ENCODE data around the gene EMD.

The EMD gene

DNA sequence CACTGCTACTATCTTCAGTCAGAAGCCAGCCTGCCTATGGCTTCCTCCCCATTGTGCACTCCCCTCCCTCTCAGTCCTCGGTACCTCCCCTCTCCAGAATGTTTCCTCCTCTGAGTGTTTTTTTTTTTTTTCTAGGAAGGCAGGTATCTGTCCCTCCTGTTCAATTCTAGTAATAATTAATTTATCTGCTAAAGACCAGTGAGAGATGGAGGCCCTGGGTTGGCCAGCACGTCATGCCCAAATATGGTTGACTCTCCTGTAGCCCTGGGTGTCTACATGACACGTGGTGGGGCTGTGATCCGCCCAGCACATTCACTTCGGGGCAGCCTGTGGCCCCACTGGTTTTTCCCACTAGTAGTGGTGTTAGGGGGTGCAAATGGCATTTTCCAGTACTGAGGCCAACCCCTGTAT lies 6.5 kb upstream of the EMD start:
- Mint-ChIP-seq H3K36me3 (peaks cover 14% of the 10 kb centered on the region), H3K27ac (peak overlapping the region; percentile 86), H3K4me3 (peak overlapping the region; percentile 80), H3K9me3 (no peaks in the 10 kb centered on the region), H3K27me3 (no peaks in the 10 kb centered on the region), H3K4me1 (peaks cover 33% of the 10 kb centered on the region)
- CTCF ChIA-PET, result interaction anchor here (0.8 to 2.1 kb wide), 9 partner anchors 10 to 170 kb away, joined by 3 to 17 read pairs (median 4); partner anchors contain the start of genes RPL10 and UBL4A
- peak; percentile 60 for DNase-seq

DNA sequence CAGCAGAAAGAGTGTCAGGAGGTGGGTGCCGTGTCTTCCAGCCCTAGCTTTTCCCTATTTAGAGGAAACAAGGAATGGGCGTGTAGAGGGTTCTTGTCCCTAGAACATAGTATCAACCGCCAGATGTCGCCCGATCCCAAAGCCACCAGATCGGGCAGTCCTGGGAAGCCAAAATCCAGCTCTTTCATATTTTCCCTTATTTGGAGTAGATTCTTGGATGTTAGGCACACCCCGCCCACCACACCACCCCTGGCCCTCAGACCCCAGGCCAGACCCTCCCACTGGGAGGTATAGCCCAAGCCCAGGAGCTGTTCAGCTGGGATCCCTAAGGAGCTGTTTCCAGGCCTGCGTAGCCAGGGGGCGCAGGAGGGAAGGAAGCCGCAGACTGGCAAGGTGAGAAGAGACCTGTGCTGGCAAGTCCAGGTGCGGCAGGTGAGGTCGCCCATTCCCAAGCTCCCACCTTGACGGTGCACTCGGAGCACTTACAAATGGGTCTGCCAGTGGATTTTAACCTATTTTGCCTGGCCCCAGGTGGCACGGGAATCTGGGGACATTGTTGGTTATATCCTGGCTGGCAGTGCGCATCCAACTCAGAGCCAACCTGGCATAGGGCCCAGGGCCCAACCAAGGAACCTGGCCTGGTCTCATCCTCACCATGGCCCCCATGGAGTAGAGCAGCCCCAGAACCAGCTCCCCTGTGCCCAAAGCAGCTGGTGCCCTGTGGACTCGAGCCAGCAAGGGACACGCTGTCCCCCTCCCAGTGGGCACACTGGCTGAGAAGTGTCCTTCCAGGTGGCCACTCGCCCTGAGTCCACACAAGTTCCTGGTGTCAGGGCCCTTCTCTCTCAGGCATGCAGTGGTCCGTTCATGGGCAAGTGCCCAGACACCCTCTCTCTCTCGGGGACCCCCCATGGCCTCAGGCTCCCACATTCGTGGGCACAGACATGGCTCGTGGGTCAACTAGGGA lies 5.5 kb upstream of the EMD start:
- no peaks in the 10 kb centered on the region for H3K27me3 Mint-ChIP-seq
- DNase-seq, result peak; percentile 55
- H3K9me3 Mint-ChIP-seq, result no peaks in the 10 kb centered on the region
- H3K4me1 Mint-ChIP-seq, result peaks cover 26% of the 10 kb centered on the region
- peak overlapping the region; percentile 80 for H3K4me3 Mint-ChIP-seq
- CTCF ChIA-PET, result interaction anchor here (0.6 to 2.1 kb wide), 17 partner anchors 9 to 361 kb away, joined by 3 to 17 read pairs (median 3); partner anchors contain the start of genes SLC10A3 and UBL4A
- H3K36me3 Mint-ChIP-seq, result peaks cover 7% of the 10 kb centered on the region
- H3K27ac Mint-ChIP-seq, result peak overlapping the region; percentile 14

- H3K9me3 Mint-ChIP-seq, result no peaks in the 10 kb centered on the region
- peak; percentile 55 for DNase-seq
- peaks cover 26% of the 10 kb centered on the region for H3K4me1 Mint-ChIP-seq
- peak within 1 kb of the TSS; percentile 14 for H3K27ac Mint-ChIP-seq
- peak within 1 kb of the TSS; percentile 80 for H3K4me3 Mint-ChIP-seq
- CTCF ChIA-PET, result interaction anchor here (0.9 to 2.1 kb wide), 9 partner anchors 9 to 162 kb away, joined by 3 to 17 read pairs (median 4); partner anchors contain the start of gene SLC10A3
- peaks cover 7% of the 10 kb centered on the region for H3K36me3 Mint-ChIP-seq
- H3K27me3 Mint-ChIP-seq, result no peaks in the 10 kb centered on the region
These were observed 4.6 kb upstream of the EMD start, which contains the start of gene FLNA for GRCh38 chrX:154374313-154375155. FLNA (minus strand) TSS chrX:154374634; CDS start chrX:154371245, 3,389 bp downstream.

DNA sequence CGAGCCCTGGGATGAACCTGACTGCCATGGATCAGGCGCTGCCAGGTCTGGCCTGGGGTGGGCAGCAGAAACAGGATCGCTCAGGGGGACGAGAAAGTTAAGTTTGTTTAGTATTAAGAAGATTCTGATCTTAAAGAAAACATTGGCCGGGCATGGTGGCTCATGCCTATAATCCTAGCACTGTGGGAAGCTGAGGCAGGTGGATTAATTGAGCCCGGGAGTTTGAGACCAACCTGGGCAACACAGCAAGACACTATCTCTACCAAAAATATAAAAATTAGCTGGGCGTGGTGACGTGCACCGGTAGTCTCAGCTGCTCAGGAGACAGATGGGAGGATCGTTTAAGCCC lies 4.0 kb upstream of the EMD start:
- Mint-ChIP-seq H3K4me3 (peak overlapping the region; percentile 55), H3K4me1 (peaks cover 30% of the 10 kb centered on the region), H3K36me3 (peaks cover 5% of the 10 kb centered on the region), H3K27ac (no peak overlapping the region), H3K9me3 (no peaks in the 10 kb centered on the region), H3K27me3 (no peaks in the 10 kb centered on the region)
- DNase-seq, result no peak
- CTCF ChIA-PET, result interaction anchor here (0.9 kb wide), 1 partner anchor 162 kb away, joined by 4 read pairs; no protein-coding TSS in a partner anchor

DNA sequence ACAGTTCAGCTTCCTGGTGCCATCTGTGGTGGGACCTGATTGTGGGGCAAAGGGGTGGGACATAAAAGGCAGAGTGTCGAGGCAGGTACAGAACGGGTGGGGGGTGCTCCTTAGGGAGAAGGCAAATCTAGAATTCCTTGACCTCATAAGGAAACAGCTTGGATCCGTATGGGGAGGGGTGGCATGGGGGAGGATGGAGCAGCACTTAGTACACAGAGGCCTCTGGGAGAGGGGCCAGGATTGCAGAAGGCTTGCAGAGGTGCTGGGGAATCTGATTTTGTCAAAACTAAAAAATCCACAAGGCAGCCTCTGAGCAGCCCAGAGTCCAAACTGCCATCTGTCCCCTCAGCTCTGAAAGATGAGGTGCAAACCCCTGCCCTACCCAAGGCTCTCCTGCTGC lies 2.3 kb upstream of the EMD start:
- CTCF ChIA-PET, result no interaction called here
- H3K27me3 Mint-ChIP-seq, result no peaks in the 10 kb centered on the region
- DNase-seq, result no peak
- peak overlapping the region; percentile 24 for H3K27ac Mint-ChIP-seq
- H3K36me3 Mint-ChIP-seq, result peaks cover 6% of the 10 kb centered on the region
- peak overlapping the region; percentile 26 for H3K4me3 Mint-ChIP-seq
- no peaks in the 10 kb centered on the region for H3K9me3 Mint-ChIP-seq
- H3K4me1 Mint-ChIP-seq, result peaks cover 38% of the 10 kb centered on the region

DNA sequence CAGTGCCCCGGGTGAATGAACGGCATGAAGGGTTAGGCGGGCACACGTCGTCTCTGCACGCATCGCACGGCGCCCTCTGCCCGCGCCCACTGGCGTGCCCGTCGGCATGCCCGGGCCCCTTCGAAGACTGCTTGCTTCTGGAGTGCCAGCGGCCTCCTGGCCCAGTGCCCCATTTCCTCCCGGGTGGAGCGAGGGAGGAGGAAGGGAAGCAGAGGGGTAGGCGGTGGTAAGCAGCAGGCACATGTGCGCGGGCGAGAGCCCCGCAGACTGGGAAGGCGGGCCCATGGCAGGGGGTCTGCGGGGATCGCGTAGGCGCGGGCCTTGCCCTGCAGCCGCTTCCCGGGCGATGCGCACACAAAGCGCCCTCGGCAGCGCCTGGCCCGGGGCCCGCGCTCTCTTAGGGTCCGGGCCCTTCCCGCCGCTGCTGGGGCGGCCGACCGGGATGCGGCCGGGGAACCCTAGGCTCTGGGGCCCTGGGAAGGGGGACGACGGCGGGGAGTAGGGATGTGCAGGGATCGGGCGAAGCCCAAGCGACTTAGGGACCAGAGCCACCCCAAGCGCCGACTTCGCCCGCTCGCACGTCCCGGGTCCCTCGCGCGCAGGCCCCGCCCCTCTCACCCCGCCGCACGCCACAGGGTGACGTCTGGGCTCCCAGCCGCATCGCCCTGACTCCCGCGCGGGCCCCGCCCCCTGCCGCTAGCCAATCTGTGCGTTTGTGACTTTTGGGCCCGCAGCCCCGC lies 866 bp upstream of the EMD start:
- H3K4me1 Mint-ChIP-seq, result peaks cover 29% of the 10 kb centered on the region
- peaks cover 6% of the 10 kb centered on the region for H3K36me3 Mint-ChIP-seq
- DNase-seq, result peak; percentile 51
- peak overlapping the region; percentile 91 for H3K27ac Mint-ChIP-seq
- CTCF ChIA-PET, result no interaction called here
- H3K27me3 Mint-ChIP-seq, result no peaks in the 10 kb centered on the region
- no peaks in the 10 kb centered on the region for H3K9me3 Mint-ChIP-seq
- peak overlapping the region; percentile 77 for H3K4me3 Mint-ChIP-seq

GRCh38 chrX:154379569-154379951 lies 465 bp downstream of the EMD start:
- Mint-ChIP-seq H3K9me3 (no peaks in the 10 kb centered on the region), H3K27me3 (no peaks in the 10 kb centered on the region), H3K4me3 (peak overlapping the region; percentile 77), H3K36me3 (peaks cover 6% of the 10 kb centered on the region), H3K27ac (peak overlapping the region; percentile 91), H3K4me1 (peaks cover 25% of the 10 kb centered on the region)
- no peak for DNase-seq
- CTCF ChIA-PET, result no interaction called here

- peak overlapping the region; percentile 91 for H3K27ac Mint-ChIP-seq
- no peaks in the 10 kb centered on the region for H3K27me3 Mint-ChIP-seq
- CTCF ChIA-PET, result no interaction called here
- peak overlapping the region; percentile 77 for H3K4me3 Mint-ChIP-seq
- peaks cover 6% of the 10 kb centered on the region for H3K36me3 Mint-ChIP-seq
- no peak for DNase-seq
- peaks cover 22% of the 10 kb centered on the region for H3K4me1 Mint-ChIP-seq
- no peaks in the 10 kb centered on the region for H3K9me3 Mint-ChIP-seq
These were observed 1.1 kb downstream of the EMD start for GRCh38 chrX:154380153-154380552.

- no peaks in the 10 kb centered on the region for H3K9me3 Mint-ChIP-seq
- peaks cover 21% of the 10 kb centered on the region for H3K4me1 Mint-ChIP-seq
- no peak for DNase-seq
- H3K27me3 Mint-ChIP-seq, result no peaks in the 10 kb centered on the region
- peaks cover 6% of the 10 kb centered on the region for H3K36me3 Mint-ChIP-seq
- CTCF ChIA-PET, result no interaction called here
- peak overlapping the region; percentile 91 for H3K27ac Mint-ChIP-seq
- peak overlapping the region; percentile 77 for H3K4me3 Mint-ChIP-seq
These were observed 1.7 kb downstream of the EMD start for GRCh38 chrX:154380787-154381186.

DNA sequence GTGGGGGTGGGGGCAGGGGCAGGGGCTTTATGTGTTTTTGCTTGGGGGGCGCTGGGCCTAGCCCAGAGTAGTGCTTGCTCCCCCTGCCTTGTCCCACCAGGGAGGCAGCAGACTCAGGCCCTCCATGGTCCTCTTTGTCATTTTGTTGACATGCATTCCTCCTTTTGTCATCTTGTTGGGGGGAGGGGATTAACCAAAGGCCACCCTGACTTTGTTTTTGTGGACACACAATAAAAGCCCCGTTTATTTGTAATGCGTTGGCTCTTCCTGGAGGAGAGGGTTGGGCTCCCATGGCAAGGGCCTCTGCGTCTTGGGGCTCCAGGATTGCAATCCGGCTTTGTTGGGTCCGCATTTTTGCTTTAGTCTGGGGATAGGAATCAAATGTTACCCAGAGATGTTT lies 2.2 kb downstream of the EMD start:
- peak overlapping the region; percentile 45 for H3K27ac Mint-ChIP-seq
- CTCF ChIA-PET, result no interaction called here
- no peaks in the 10 kb centered on the region for H3K27me3 Mint-ChIP-seq
- no peak overlapping the region for H3K4me3 Mint-ChIP-seq
- no peak for DNase-seq
- no peaks in the 10 kb centered on the region for H3K9me3 Mint-ChIP-seq
- H3K36me3 Mint-ChIP-seq, result peaks cover 6% of the 10 kb centered on the region
- H3K4me1 Mint-ChIP-seq, result peaks cover 21% of the 10 kb centered on the region

GRCh38 chrX:154382483-154383069 lies 3.5 kb downstream of the EMD start:
- Mint-ChIP-seq H3K27me3 (no peaks in the 10 kb centered on the region), H3K27ac (no peak overlapping the region), H3K36me3 (peaks cover 6% of the 10 kb centered on the region), H3K9me3 (no peaks in the 10 kb centered on the region), H3K4me1 (peaks cover 14% of the 10 kb centered on the region), H3K4me3 (no peak overlapping the region)
- no peak for DNase-seq
- CTCF ChIA-PET, result interaction anchor here (3.1 kb wide), 1 partner anchor 9 kb away, joined by 17 read pairs; no protein-coding TSS in a partner anchor

DNA sequence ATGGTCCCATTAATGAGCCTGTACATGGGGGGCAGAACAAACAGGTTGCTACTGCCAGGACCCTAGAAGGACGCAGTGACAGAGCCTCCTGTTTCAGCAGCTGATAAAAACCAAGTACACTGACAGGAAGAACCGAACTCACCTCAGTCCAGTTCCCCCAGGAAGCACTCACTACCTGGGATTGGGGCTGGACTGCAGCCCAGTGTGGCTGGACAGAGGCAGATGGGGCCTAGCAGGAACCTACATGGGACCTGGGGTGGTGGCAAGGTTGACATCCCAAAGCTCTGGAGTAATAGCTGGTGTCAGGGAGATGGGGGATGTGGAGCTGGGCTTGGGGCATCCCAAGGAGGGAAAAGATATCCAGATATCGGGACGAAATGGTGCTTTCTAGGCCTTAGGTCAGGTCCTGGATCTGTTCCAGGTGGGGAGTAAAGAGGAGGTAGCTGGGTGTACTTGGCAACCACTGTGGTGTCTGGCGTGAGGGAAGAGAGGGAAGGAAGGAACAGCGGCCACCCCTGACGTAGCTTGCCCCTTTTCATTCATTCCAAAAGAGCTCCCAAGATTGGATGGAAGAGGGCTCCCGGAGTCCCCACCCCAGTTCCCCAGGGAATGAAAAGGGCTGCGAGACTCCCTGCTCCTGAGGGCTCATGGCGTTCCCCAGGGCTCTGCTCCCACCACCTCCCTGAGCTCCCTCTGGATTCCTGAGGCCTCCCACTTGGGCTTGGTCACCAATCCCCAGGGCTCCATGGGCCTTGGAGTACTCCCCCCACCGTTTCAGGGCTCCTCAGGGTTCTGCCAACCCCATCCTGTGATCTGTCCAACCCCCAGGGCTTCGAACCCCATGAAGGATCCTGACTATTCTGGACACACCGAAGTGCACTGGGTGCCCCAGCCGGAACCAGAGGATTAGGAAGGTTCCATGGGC lies 4.5 kb downstream of the EMD start:
- Mint-ChIP-seq H3K36me3 (peaks cover 6% of the 10 kb centered on the region), H3K9me3 (no peaks in the 10 kb centered on the region), H3K27ac (no peak overlapping the region), H3K4me1 (peaks cover 12% of the 10 kb centered on the region), H3K4me3 (no peak overlapping the region), H3K27me3 (no peaks in the 10 kb centered on the region)
- no peak for DNase-seq
- CTCF ChIA-PET, result interaction anchor here (3.1 kb wide), 1 partner anchor 10 kb away, joined by 17 read pairs; no protein-coding TSS in a partner anchor
